Middle frontal gyrus (tissue), 1 donor: Measurements from ENCODE around the gene CARD19.

Experiments used
- DNase-seq: peaks from one replicate; pipeline ENCODE4 v3.0.0-alpha.2; 2015; ENCODE audit warnings: low spot score; ENCODE audit errors: extremely low spot score

Gene CARD19, protein sequence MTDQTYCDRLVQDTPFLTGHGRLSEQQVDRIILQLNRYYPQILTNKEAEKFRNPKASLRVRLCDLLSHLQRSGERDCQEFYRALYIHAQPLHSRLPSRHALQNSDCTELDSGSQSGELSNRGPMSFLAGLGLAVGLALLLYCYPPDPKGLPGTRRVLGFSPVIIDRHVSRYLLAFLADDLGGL

DNA sequence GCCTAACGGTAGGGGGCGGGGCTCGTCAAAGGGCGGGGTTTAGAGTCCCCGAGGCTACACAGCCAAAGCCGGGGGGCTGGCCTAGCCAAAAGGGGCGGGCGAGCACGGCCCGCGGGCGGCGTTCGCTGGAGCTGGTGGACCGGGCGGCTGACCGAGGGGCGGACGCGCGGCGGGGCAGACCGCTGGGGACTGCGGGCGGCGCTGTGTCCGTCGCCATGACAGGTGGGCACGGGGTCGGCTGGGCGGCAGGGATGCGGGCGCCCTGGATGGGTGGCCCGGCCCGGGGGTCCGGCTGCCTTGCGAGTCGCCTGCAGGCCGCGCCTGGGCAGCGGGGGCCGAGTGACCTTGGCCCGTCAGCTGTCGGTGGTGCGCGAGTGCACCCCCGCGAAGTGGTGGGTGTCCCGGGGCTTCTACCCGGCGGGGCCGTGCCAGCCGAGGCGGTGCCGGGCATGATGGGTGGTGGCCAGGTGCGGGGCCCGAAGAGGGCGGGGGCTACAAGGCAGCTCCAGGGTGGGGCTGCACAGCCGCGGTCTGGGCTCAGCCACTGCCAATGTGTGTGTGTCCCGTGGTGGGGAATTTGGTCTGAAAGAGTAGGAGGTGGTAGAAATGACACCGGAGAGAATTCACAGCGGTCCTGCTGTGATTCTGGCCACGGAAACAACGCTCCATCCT lies at the start of gene CARD19:
TSS of gene CARD19 (plus strand) at position 87 of the 672 bp plus-strand sequence. CDS start at position 216, 129 bp downstream.
- no peak for DNase-seq

DNA sequence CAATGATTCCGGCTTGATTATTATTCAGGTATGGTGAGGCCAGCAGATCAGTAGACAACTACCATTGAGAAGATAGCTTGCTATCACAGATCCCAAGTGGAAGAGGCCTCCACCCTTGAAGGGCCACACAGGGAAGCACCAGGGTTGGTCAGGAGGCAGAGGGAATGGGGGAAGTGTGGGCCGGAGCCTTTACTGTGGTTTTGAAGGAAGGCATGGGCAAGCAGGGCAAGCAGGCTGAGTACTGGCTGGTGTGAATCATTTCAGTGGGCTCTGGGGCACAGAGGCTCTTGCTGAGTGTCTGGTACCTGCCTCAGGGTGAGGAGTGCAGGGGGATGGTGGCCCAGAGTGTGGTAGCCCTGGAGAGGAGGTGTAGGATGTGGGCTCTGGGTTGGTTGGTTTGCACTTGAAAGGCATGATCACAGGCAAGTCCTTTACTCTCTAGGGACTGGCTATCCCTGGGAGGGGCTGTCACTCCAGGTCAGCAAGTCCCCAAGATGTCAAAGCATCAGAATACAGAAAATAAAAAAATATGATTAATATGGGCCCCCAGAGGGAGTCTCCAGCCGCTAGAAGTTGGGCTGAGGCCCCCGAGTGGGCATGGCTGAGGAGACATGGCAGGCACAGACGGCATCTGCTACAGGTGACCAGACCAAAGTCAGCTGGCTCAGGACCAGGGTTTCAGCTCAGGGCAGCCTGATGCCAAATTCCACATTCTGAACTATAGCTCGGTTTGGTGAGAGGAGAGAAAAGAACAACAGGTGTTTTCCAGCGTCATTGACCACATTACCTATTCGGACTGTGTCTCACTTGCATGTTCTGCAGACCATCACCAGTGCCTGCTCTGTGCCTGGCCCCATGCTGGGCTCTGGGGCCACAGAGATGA lies 47.2 kb upstream of the CARD19 start:
- DNase-seq = no peak

- DNase-seq = no peak
These were observed 46.5 kb upstream of the CARD19 start for GRCh38 chr9:93049491-93049890.

DNA sequence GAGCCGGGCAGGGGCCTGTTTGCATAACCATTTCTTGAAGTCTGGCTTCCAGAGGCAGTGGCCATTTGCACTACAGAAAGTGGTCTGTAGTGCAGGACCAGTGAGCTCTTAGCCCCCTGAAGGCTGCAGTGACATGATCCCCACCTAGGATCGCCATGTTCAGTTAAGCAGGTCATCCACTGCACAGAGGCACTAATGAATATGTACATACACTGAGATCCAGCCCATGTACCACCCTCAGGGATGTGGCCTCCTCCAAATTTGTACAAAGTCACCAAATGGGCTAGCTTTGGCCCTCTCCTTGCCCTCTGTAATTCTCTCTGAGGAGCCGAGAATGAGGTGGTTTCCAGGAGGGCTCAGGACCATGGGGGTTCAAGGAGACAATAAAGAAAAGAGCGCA lies 45.8 kb upstream of the CARD19 start:
- DNase-seq = no peak

DNA sequence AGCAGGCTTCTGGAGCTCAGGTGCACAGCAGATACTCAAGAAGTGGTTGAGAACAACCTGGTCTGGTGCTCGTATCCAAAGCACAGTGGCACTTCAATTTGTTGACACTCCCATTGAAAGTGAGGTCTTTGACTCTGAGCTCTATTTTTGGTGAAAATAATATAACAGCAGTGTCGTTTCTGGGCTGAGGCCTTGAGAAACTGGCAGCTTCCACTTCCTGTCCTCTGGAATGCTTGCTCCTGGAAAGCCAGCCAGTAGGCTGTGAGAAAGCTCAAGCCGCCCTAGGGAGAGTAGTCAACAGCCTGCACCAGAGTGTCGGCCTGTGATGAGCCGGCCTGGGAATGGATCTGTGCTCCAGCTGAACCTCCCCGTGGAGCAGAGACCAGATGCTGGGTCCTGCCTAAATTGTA lies 44.3 kb upstream of the CARD19 start:
- no peak for DNase-seq

DNA sequence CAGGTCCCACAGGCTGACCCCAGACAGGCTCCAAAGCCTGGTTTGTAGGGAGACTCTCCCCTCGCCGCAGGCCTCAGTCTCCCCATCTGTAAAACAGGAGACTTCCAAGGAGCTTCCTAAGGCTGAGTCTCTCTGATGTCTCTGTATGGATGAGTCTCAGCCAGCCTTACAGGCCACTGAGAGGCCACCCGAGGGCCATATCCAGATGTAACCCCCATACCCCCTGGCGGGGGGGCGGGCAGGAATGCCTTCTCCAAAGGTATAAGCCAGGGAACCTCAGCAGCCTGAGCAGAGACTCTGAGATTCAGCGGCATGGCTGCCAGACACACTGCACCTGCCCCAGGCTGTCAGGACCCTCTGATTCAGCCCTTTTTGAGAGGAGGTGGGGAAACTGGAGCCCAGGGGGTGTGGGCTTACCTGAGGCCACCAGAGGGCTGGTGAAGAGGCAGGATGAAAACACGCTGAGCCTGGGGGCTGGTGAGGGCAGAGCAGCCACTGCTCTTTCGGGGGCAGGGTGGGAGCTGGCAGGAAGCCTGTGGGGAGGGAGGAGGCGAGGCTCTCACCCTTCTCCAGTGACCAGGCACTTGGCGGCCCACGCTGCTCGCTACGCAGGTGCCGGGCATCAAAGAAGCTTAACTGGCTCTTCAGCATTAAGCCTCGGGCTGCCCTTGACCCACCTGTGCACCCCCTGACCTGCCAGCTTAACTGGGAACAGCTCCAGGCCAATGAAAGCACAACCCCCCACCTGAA lies 43.1 kb upstream of the CARD19 start:
- DNase-seq = no peak

DNA sequence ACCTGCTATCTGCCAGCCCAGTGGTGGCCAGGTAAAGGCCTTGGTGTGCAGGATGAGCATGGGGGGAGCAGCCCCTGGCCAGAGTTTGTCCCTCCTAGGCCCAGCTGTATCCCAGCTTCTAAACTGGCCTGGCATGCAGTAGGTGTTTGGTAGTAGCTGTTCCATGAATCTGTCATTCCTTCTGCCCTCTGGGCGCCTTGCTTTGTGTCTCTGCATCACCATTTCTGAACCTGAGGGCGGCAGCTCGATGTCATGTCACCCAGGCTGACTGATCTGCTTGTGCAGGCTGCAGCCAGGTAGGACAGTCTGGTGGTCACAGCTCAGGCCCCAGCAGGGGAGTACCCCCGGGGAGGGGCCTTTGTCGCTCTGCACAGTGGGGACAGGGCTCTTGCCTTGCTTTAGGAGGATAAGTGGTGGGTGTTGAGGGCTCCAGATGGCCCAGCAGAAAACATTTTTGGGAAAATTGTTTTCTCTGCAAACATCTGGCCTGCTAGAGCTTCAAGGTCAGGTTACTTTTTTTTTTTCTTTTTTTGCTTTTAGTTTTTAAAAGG lies 42.2 kb upstream of the CARD19 start:
- no peak for DNase-seq

DNA sequence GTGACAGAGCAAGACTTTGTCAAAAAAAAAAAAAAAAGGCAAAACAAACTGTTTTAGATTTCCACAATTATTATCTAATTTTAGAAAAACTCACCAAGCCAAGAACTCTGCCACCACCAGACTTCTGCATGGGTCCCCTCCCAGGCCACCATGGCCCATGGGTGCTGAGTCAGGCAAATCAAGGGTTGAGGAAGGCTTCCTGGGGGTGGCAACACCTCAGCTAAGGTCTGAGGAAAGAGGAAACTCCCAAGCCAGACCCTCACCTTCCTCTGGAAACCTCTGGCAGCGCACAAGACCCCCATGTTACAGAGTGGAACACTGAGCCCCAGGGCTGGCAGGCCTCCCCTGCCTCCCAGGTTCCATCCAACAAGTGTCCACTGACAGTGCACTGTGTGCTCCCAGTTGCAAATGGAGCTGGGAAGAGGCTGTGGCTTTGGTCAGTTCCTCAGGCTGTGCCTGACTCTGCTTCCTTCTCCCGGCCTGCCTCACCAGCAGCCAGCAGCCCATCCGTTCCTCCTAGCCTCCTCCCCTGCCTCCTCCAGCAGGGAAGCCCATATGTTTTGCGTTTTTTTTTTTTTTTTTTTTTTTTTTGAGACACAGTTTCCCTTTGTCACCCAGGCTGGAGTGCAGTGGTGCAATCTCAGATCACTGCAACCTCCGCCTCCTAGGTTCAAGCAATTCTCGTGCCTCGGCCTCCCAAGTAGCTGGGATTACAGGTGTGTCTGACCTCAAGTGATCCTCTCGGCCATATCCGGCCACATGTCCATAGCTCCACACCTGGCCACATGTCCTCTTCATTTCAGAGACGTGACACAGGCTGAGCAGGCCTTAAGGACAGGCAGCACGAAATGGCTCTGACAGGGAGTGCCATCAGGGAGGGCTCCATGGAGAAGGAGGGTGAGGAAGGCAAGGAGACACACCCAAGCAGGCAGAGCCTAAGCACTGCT lies 41.0 kb upstream of the CARD19 start:
- no peak for DNase-seq

DNA sequence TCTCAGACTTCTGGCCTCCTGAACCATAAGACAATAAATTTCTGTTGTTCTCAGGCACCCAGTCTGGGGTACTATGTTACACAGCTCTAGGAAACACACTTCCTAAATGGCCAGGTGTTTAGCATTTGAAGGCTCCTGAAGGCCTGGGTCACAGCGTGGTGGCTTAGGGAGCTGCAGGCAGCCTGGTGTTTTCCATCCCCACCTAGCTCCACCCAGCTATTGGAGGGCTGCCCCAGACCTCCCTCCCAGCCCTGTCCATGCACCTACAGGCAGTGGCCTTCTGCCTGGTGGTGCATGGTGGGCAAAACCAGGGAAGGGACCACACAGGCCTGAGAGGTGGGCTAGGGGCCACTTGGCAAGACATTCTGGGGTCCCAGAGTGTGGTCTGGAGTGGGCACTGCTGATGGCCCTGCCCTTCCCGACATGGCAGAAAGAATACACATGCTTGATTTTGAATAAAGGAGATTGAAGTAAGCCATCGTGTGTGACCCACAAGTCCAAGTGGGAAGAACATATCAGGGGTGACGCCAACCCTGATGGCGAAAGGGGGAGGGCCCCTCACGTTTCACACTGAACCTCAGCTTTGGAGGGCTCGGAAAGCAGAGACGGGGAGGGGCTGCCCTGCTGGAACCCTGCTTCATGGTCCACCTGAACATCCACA lies 38.8 kb upstream of the CARD19 start:
- DNase-seq = no peak

- no peak for DNase-seq
These were observed 38.2 kb upstream of the CARD19 start for GRCh38 chr9:93057703-93058354.

DNA sequence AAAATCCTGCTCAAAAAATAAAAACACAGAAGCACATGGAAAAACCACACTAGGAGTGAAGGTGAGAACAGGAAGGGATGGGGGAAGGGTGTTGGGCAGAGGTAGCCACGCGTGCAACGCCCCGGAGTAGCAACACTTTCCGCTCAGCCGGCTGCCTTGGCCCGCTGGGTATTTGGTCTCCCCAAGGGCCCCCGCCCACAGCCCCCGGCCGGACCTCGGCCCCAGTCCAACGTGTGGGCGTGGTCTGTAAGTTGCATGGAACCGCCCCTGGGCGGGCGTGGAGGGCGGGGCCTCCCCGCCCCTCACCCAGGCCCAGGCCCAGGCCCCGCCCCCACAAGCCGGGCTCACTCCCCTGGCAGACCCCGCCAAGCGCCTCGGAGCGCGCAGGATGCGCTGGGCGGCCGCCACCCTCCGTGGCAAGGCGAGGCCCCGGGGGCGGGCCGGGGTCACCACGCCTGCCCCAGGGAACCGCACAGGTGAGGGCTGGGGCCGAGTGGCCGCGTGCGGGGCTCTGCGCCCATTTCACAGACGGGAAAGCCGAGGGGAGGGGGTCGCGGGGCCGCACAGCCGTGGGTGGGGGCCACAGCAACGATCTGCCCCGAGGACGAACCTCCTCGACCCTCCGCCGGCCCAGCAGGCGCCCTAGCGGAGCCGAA lies 37.5 kb upstream of the CARD19 start, which contains the start of gene SUSD3:
TSS of gene SUSD3 (plus strand) at position 347 of the 656 bp plus-strand sequence. CDS start at position 389, 42 bp downstream.
- no peak for DNase-seq

- DNase-seq = no peak
These were observed 36.9 kb upstream of the CARD19 start for GRCh38 chr9:93059011-93059714.

DNA sequence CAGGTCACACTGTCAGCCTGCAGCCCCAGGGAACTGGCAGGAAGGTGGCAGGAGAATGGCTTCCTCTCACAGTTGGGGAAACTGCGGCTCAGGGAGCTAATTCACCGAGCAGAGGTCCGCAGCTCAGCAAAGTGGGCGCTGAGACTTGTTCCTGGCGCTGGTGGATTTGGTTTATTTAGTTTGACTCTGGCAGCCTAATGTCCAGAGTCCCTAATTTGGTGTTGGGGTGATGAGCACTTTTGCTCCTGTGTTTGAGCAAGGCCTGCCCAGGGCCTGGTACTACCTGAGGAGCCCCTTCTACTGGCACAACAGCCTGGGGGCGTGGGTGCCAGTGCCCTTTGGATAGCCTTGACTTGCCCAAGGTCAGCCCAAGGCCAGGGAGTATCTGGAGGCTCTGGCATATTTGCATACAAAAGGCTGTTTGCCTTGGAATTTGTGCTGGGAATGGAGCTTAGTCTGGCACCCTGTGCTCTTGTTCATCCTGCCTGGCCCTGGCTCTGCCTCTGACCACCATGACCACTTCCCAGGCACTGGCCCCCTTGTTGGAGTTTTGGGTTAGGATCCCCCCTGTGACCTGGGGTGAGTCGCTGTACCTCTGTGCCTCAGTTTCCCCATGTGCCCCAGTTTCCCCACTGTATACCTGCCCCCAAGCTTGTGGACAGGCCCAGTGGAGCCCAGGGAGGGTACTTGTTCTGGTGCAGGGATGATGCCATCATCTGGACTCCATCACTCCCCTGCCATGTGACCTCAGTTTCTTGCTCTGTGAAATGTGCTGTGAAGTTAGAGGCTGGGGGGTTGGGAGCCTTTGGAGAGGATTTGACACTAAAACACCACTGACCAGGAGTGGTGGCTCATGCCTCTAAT lies 36.1 kb upstream of the CARD19 start:
- DNase-seq = no peak

- no peak for DNase-seq
These were observed 35.2 kb upstream of the CARD19 start for GRCh38 chr9:93060746-93061259.

GRCh38 chr9:93061260-93061751 lies 34.7 kb upstream of the CARD19 start:
- no peak for DNase-seq
